ENCODE data around the gene SPATC1L.

Gene SPATC1L

DNA sequence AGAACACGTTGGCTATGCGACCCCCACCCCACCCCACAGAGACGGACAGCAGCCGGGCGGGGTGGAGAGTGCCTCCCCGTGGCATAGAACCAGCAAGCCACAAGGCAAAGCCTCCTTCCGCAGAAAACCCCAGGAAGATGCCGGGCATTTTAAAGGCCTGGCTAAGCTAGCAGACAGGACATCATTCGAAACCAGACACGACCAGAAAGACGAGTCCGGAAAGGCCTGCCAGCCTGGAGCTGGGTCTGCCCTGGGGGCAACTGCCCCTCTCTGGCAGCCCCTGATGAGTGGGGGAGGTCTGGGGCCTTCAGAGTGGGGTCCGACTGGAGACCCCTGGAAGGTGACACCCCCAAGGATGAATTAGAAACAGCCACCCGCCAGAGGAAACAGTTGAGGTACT, 37.4 kb downstream of the SPATC1L start:
- TF ChIP-seq, protein P1, sequence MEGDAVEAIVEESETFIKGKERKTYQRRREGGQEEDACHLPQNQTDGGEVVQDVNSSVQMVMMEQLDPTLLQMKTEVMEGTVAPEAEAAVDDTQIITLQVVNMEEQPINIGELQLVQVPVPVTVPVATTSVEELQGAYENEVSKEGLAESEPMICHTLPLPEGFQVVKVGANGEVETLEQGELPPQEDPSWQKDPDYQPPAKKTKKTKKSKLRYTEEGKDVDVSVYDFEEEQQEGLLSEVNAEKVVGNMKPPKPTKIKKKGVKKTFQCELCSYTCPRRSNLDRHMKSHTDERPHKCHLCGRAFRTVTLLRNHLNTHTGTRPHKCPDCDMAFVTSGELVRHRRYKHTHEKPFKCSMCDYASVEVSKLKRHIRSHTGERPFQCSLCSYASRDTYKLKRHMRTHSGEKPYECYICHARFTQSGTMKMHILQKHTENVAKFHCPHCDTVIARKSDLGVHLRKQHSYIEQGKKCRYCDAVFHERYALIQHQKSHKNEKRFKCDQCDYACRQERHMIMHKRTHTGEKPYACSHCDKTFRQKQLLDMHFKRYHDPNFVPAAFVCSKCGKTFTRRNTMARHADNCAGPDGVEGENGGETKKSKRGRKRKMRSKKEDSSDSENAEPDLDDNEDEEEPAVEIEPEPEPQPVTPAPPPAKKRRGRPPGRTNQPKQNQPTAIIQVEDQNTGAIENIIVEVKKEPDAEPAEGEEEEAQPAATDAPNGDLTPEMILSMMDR (IDR thresholded peaks at IDR 0.05) = no peak
- Histone ChIP-seq H3K27me3 (peaks cover 4% of the 10 kb centered on the region), H3K9me3 (no peaks in the 10 kb centered on the region), H3K4me1 (ENCODE audit: control insufficient read depth in 1 of 2, insufficient read depth in 1 of 2, low read depth in 1 of 2, low read length in 1 of 2) (peaks cover 0 to 5% of the 10 kb centered on the region in 2 experiments), H3K27ac (no peak overlapping the region), H3K36me3 (no peaks in the 10 kb centered on the region), H3K4me3 (ENCODE audit: low read depth in 1 of 2, low read length in 1 of 2) (no peak overlapping the region)

DNA sequence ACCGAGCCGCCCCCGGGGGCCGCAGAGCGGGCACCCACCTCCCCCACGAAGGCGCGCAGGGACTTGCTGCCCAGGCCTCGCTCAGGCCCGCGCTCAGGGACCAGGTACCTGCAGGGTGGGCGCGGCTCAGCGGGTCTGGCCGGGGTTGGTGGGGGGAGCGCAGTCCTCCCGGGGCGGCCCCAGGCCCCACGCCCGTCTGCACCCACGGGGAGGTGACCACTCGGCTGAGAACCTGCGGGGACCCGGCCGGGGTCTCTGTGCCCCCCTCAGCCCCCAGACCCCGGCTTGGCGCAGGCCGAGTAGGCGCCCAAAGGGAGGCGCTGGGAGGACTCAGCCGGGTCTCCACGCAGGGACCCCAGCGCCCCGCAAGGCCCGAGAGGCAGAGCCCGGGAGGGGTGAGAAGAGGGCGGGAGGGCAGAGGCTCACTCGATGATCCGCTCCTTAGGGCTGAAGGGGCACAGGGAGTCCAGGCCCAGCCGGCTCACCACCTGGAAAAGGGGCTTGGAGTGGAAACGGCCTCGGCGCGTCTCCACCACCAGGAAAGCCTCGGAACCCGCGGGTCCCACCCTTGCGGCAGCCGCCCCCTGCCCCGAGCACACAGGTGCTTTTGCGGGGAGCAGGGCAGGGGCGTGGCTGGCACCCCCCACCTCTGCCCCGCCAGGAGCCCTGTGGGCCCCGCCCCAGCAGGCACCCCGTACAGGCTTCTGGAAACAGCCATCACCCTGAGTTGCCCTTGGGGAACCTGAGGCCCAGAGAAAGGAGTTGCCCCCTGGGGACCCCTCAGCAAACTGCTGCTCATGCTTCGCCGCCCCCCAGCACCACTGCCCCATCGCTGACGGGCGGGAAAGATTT, 38.2 kb downstream of the SPATC1L start:
- H3K36me3 ChIP-seq = no peaks in the 10 kb centered on the region
- TF ChIP-seq, protein P1 (IDR thresholded peaks at IDR 0.05) = no peak
- H3K4me3 ChIP-seq (ENCODE audit: low read depth in 1 of 2, low read length in 1 of 2) = no peak overlapping the region
- H3K27me3 ChIP-seq = peaks cover 4% of the 10 kb centered on the region
- no peak overlapping the region for H3K27ac ChIP-seq
- no peaks in the 10 kb centered on the region for H3K9me3 ChIP-seq
- H3K4me1 ChIP-seq (ENCODE audit: control insufficient read depth in 1 of 2, insufficient read depth in 1 of 2, low read depth in 1 of 2, low read length in 1 of 2) = peaks cover 0 to 5% of the 10 kb centered on the region in 2 experiments

DNA sequence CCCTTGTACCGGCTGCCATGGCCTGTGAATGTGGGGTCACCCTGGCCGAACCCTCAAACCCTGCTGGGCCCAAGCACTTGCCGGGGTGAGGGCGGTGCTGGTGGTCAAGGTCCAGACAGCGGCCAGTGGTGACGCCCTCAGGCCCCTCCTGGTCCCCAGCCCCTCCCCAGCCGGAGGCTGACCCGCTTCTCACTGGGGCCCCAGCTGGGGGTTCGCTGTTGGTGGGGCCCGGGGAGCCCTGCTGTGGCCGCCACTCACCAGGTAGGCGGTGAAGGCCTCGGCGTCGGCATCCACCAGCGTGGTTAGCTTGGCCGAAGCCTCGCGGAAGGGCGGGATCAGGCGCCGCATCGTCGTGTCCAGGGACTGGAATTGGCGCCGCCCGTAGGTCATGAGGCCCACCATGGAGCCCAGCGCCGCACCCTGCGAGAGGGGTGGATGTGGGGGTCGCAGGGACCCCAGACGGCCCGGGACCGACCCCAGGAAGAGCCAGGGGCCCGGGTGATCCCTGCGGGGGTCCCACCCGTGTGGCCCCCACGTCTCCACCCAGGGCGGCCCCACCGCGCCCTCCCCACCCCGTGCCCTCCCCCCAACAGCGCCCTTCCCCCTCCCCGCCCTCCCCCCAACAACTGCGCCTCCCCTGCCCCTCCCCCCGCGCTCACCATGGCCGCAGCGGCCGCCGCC, 39.0 kb downstream of the SPATC1L start:
- H3K4me3 ChIP-seq (ENCODE audit: low read depth in 1 of 2, low read length in 1 of 2) = no peak overlapping the region
- H3K27ac ChIP-seq = no peak overlapping the region
- no peaks in the 10 kb centered on the region for H3K36me3 ChIP-seq
- TF ChIP-seq, protein P1 (IDR thresholded peaks at IDR 0.05) = no peak
- H3K27me3 ChIP-seq = peaks cover 4% of the 10 kb centered on the region
- H3K4me1 ChIP-seq (ENCODE audit: control insufficient read depth in 1 of 2, insufficient read depth in 1 of 2, low read depth in 1 of 2, low read length in 1 of 2) = peaks cover 0 to 5% of the 10 kb centered on the region in 2 experiments
- H3K9me3 ChIP-seq = no peaks in the 10 kb centered on the region

DNA sequence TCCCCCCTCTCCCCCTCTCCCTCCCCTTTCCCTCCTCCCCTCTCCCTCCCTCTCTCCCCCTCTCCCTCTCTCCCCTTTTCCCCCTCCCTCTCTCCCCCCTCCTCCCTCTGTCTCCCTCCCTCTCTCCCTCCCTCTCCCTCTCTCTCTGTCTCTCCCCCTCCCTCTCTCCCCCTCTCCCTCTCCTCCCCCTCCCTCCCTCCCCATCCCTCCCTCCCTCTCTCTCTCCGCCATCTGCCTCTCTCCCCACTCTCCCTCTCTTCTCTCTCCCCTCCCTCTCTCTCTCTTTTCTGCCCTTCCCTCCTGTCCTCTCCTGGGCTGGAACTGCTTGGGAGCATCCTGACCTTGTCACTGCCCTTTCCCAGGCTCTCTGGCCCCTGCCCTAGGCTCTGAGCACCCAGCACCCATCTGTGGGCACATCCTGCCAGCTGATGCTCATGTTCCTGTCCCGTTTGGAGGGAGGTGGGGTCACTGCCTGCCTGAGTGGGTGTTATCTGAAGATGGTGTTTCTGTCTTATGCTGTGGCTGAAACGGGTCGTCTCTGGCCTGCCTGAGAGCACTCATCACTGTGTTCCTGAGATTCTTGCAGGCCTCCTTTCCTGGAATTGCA, 39.7 kb downstream of the SPATC1L start:
- H3K27me3 ChIP-seq = peaks cover 4% of the 10 kb centered on the region
- H3K27ac ChIP-seq = no peak overlapping the region
- TF ChIP-seq, protein P1 (IDR thresholded peaks at IDR 0.05) = no peak
- no peaks in the 10 kb centered on the region for H3K36me3 ChIP-seq
- H3K9me3 ChIP-seq = no peaks in the 10 kb centered on the region
- H3K4me3 ChIP-seq (ENCODE audit: low read depth in 1 of 2, low read length in 1 of 2) = no peak overlapping the region
- peaks cover 0 to 5% of the 10 kb centered on the region in 2 experiments for H3K4me1 ChIP-seq (ENCODE audit: control insufficient read depth in 1 of 2, insufficient read depth in 1 of 2, low read depth in 1 of 2, low read length in 1 of 2)

DNA sequence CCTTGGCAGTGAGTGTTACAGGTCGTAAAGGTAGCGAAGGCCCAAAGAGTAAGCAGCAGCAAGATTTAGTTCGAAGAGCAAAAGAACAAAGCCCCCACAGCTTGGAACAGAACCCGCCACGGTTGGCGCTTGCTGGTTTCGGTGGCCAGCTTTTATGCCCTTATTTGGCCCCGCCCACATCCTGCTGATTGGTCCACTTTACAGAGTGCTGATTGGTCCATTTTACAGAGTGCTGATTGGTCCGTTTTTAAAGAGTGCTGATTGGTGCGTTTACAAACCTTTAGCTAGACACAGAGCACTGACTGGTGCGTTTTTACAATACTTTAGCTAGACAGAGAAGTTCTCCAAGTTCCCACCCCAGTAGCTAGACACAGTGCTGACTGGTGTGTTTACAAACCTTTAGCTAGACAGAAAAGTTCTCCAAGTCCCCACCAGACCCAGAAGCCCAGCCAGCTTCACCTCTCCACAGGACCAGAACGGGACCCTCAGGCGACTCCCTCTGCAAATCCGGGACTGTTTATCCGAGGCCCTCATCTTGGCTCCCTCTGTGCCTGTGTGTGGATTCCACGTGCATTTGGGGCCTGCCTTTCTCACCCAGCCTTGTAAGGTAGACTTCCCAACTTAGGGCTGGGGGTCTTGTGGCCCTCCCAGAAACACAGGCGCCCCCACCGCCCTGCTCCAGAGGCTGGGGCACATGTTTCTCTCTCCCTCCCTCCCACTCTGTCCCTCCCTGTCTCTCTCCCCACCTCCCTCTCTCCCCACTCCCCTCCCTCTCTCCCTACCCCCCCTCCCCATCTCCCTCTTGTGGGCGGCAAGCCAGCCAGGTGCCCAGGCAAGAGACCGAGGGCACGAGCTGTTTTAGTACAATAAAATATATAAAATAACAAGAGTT, 41.4 kb downstream of the SPATC1L start:
- TF ChIP-seq, protein P1 (IDR thresholded peaks at IDR 0.05) = no peak
- H3K4me3 ChIP-seq (ENCODE audit: low read depth in 1 of 2, low read length in 1 of 2) = no peak overlapping the region

More for the DNA sequence above, 41.4 kb downstream of the SPATC1L start:
- Histone ChIP-seq H3K4me1 (ENCODE audit: control insufficient read depth in 1 of 2, insufficient read depth in 1 of 2, low read depth in 1 of 2, low read length in 1 of 2) (peaks cover 0 to 5% of the 10 kb centered on the region in 2 experiments), H3K27me3 (peaks cover 4% of the 10 kb centered on the region), H3K27ac (no peak overlapping the region), H3K9me3 (no peaks in the 10 kb centered on the region), H3K36me3 (no peaks in the 10 kb centered on the region)

All from neutrophil (primary cell).